Measurements from ENCODE around the gene PTPN7.

The PTPN7 gene

DNA sequence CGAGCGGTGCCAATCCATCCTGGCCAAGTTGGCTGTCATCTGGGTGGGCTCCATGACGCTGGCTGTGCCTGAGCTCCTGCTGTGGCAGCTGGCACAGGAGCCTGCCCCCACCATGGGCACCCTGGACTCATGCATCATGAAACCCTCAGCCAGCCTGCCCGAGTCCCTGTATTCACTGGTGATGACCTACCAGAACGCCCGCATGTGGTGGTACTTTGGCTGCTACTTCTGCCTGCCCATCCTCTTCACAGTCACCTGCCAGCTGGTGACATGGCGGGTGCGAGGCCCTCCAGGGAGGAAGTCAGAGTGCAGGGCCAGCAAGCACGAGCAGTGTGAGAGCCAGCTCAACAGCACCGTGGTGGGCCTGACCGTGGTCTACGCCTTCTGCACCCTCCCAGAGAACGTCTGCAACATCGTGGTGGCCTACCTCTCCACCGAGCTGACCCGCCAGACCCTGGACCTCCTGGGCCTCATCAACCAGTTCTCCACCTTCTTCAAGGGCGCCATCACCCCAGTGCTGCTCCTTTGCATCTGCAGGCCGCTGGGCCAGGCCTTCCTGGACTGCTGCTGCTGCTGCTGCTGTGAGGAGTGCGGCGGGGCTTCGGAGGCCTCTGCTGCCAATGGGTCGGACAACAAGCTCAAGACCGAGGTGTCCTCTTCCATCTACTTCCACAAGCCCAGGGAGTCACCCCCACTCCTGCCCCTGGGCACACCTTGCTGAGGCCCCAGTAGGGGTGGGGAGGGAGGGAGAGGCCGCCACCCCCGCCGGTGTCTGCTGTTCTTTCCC lies 32.4 kb downstream of the PTPN7 start:
- no peak overlapping the region for H3K27ac ChIP-seq (ENCODE audit: low read depth, low read length)
- H3K27me3 ChIP-seq (ENCODE audit: low read length): no peaks in the 10 kb centered on the region
- no peaks in the 10 kb centered on the region for H3K9me2 ChIP-seq (replicated peaks; ENCODE audit: insufficient read depth, low read length)
- no peaks in the 10 kb centered on the region for H3K9me3 ChIP-seq (ENCODE audit: insufficient read depth, low read length)
- TF ChIP-seq, protein P1, sequence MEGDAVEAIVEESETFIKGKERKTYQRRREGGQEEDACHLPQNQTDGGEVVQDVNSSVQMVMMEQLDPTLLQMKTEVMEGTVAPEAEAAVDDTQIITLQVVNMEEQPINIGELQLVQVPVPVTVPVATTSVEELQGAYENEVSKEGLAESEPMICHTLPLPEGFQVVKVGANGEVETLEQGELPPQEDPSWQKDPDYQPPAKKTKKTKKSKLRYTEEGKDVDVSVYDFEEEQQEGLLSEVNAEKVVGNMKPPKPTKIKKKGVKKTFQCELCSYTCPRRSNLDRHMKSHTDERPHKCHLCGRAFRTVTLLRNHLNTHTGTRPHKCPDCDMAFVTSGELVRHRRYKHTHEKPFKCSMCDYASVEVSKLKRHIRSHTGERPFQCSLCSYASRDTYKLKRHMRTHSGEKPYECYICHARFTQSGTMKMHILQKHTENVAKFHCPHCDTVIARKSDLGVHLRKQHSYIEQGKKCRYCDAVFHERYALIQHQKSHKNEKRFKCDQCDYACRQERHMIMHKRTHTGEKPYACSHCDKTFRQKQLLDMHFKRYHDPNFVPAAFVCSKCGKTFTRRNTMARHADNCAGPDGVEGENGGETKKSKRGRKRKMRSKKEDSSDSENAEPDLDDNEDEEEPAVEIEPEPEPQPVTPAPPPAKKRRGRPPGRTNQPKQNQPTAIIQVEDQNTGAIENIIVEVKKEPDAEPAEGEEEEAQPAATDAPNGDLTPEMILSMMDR (IDR thresholded peaks at IDR 0.05; ENCODE audit: insufficient read depth, low read length, poor library complexity, severe bottlenecking): no peak
- no peak for TF ChIP-seq EZH2phosphoT487 (conservative IDR thresholded peaks at IDR 0.05; ENCODE audit: low read length)
- H3K9ac ChIP-seq (ENCODE audit: low read length): no peak overlapping the region
- H3K4me2 ChIP-seq (ENCODE audit: low read depth, low read length, poor library complexity, severe bottlenecking): no peak overlapping the region
- H3F3A ChIP-seq (ENCODE audit: insufficient read depth): no peaks in the 10 kb centered on the region
- H3K79me2 ChIP-seq (ENCODE audit: insufficient read depth, low read length): no peaks in the 10 kb centered on the region
- no peaks in the 10 kb centered on the region for H4K20me1 ChIP-seq (ENCODE audit: low read depth, low read length)
- no peaks in the 10 kb centered on the region for H3K36me3 ChIP-seq (ENCODE audit: low read length)
- H3K4me3 ChIP-seq (ENCODE audit: insufficient read depth, low read length, poor library complexity, severe bottlenecking): no peak overlapping the region
- no peak overlapping the region for H2AFZ ChIP-seq (ENCODE audit: low read depth, low read length, severe bottlenecking)

DNA sequence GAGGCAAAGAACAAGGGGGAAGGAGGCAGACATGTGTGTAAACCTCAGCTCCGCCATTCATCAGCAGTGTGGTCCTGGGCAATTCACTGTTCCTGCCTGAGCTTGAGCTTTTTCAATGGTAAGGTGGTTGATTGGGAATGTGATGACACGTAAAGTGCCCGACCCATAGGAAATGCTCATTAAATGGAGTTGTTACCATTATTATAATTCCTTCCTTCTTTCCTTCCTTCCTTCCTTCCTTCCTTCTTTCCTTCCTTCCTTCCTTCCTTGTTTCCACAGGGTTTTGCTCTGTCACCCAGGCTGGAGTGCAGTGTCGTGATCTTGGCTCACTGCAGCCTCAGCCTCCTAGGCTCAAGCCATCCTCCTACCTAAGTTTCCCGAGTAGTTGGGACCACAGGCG lies 33.3 kb downstream of the PTPN7 start:
- H3K36me3 ChIP-seq (ENCODE audit: low read length): no peaks in the 10 kb centered on the region

DNA sequence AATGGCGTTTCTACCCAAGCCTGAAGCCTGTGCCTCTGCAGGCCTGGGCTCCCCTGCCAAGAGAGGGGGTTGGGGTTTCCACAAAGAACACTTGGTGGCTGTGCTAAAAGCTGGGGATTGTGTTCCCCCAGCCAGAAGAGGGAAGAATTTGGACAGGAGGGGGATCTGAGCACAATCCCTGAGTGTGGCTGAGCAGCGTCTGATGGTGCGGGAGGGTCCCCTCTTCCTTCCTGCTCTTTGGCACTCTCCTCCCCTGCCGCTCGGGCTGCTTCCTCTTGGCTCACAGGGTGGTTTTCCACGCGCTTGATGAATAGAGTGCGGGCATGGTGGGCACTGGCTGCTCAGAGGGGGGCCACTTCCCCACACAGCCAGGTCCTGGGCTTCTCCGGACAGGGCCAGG lies 34.0 kb downstream of the PTPN7 start:
- H3K79me2 ChIP-seq (ENCODE audit: insufficient read depth, low read length): no peaks in the 10 kb centered on the region
- no peak overlapping the region for H3K27ac ChIP-seq (ENCODE audit: low read depth, low read length)
- H3K9me3 ChIP-seq (ENCODE audit: insufficient read depth, low read length): no peaks in the 10 kb centered on the region
- no peaks in the 10 kb centered on the region for H3F3A ChIP-seq (ENCODE audit: insufficient read depth)
- H3K4me3 ChIP-seq (ENCODE audit: insufficient read depth, low read length, poor library complexity, severe bottlenecking): no peak overlapping the region
- H2AFZ ChIP-seq (ENCODE audit: low read depth, low read length, severe bottlenecking): no peak overlapping the region
- no peaks in the 10 kb centered on the region for H3K9me2 ChIP-seq (replicated peaks; ENCODE audit: insufficient read depth, low read length)
- H3K27me3 ChIP-seq (ENCODE audit: low read length): no peaks in the 10 kb centered on the region
- H3K4me2 ChIP-seq (ENCODE audit: low read depth, low read length, poor library complexity, severe bottlenecking): no peak overlapping the region
- H3K36me3 ChIP-seq (ENCODE audit: low read length): no peaks in the 10 kb centered on the region
- no peaks in the 10 kb centered on the region for H4K20me1 ChIP-seq (ENCODE audit: low read depth, low read length)
- no peak overlapping the region for H3K9ac ChIP-seq (ENCODE audit: low read length)
- no peak for TF ChIP-seq EZH2phosphoT487 (conservative IDR thresholded peaks at IDR 0.05; ENCODE audit: low read length)
- TF ChIP-seq, protein P1 (IDR thresholded peaks at IDR 0.05; ENCODE audit: insufficient read depth, low read length, poor library complexity, severe bottlenecking): no peak

More for the DNA sequence above, 33.3 kb downstream of the PTPN7 start:
- Histone ChIP-seq H3K9me3 (ENCODE audit: insufficient read depth, low read length) (no peaks in the 10 kb centered on the region), H3K4me3 (ENCODE audit: insufficient read depth, low read length, poor library complexity, severe bottlenecking) (no peak overlapping the region), H2AFZ (ENCODE audit: low read depth, low read length, severe bottlenecking) (no peak overlapping the region), H3F3A (ENCODE audit: insufficient read depth) (no peaks in the 10 kb centered on the region), H3K4me2 (ENCODE audit: low read depth, low read length, poor library complexity, severe bottlenecking) (no peak overlapping the region), H4K20me1 (ENCODE audit: low read depth, low read length) (no peaks in the 10 kb centered on the region), H3K79me2 (ENCODE audit: insufficient read depth, low read length) (no peaks in the 10 kb centered on the region), H3K27ac (ENCODE audit: low read depth, low read length) (no peak overlapping the region), H3K27me3 (ENCODE audit: low read length) (no peaks in the 10 kb centered on the region), H3K9me2 (replicated peaks; ENCODE audit: insufficient read depth, low read length) (no peaks in the 10 kb centered on the region), H3K9ac (ENCODE audit: low read length) (no peak overlapping the region)
- TF ChIP-seq EZH2phosphoT487 (conservative IDR thresholded peaks at IDR 0.05; ENCODE audit: low read length): no peak
- TF ChIP-seq, protein P1 (IDR thresholded peaks at IDR 0.05; ENCODE audit: insufficient read depth, low read length, poor library complexity, severe bottlenecking): no peak
